Activated naive CD8-positive, alpha-beta T cell (primary cell): ENCODE measurements around the gene CARM1.
A peak's percentile ranks its signal among the peaks of the same experiment; 100 is the strongest.

Source experiments
- H3K27ac Mint-ChIP-seq: one replicate; pipeline ENCODE4 v1.8.0; 2021; ENCODE audit warnings: mixed read lengths
- H3K27me3 Mint-ChIP-seq: one replicate; pipeline ENCODE4 v1.8.0; 2021; ENCODE audit warnings: mixed read lengths
- H3K36me3 Mint-ChIP-seq: one replicate; pipeline ENCODE4 v1.8.0; 2021; ENCODE audit warnings: mixed read lengths
- H3K4me1 Mint-ChIP-seq: one replicate; pipeline ENCODE4 v1.8.0; 2021; ENCODE audit warnings: low read depth, mixed read lengths
- H3K4me3 Mint-ChIP-seq: one replicate; pipeline ENCODE4 v1.8.0; 2021; ENCODE audit warnings: mild to moderate bottlenecking, mixed read lengths
- H3K9me3 Mint-ChIP-seq: one replicate; pipeline ENCODE4 v1.8.0; 2021; ENCODE audit warnings: low read depth, mixed read lengths

The CARM1 gene

GRCh38 chr19:10878253-10878652 lies 6.9 kb downstream of the CARM1 start:
- Mint-ChIP-seq H3K27ac (peak overlapping the region; percentile 17), H3K9me3 (no peaks in the 10 kb centered on the region), H3K4me1 (peaks cover 23% of the 10 kb centered on the region), H3K4me3 (no peak overlapping the region), H3K27me3 (no peaks in the 10 kb centered on the region), H3K36me3 (peaks cover 2% of the 10 kb centered on the region)

- Mint-ChIP-seq H3K27ac (no peak overlapping the region), H3K4me3 (no peak overlapping the region), H3K27me3 (no peaks in the 10 kb centered on the region), H3K9me3 (no peaks in the 10 kb centered on the region), H3K36me3 (peaks cover 2% of the 10 kb centered on the region), H3K4me1 (peaks cover 19% of the 10 kb centered on the region)
These were observed 10.2 kb downstream of the CARM1 start for GRCh38 chr19:10881403-10882107.

- Mint-ChIP-seq H3K4me3 (no peak overlapping the region), H3K9me3 (no peaks in the 10 kb centered on the region), H3K27me3 (no peaks in the 10 kb centered on the region), H3K36me3 (peaks cover 2% of the 10 kb centered on the region), H3K4me1 (peaks cover 16% of the 10 kb centered on the region), H3K27ac (no peak overlapping the region)
These were observed 10.7 kb downstream of the CARM1 start for GRCh38 chr19:10882108-10882457.

GRCh38 chr19:10884274-10884673 lies 12.9 kb downstream of the CARM1 start:
- no peak overlapping the region for H3K27ac Mint-ChIP-seq
- peaks cover under 1% of the 10 kb centered on the region for H3K36me3 Mint-ChIP-seq
- H3K4me1 Mint-ChIP-seq = peaks cover 6% of the 10 kb centered on the region
- H3K4me3 Mint-ChIP-seq = no peak overlapping the region
- no peaks in the 10 kb centered on the region for H3K9me3 Mint-ChIP-seq
- no peaks in the 10 kb centered on the region for H3K27me3 Mint-ChIP-seq

GRCh38 chr19:10885201-10886169 lies 14.1 kb downstream of the CARM1 start:
- Mint-ChIP-seq H3K27ac (no peak overlapping the region), H3K4me1 (peaks cover 2% of the 10 kb centered on the region), H3K4me3 (no peak overlapping the region), H3K27me3 (no peaks in the 10 kb centered on the region), H3K9me3 (no peaks in the 10 kb centered on the region), H3K36me3 (no peaks in the 10 kb centered on the region)

GRCh38 chr19:10887616-10888367 lies 16.4 kb downstream of the CARM1 start:
- Mint-ChIP-seq H3K27me3 (no peaks in the 10 kb centered on the region), H3K4me3 (no peak overlapping the region), H3K9me3 (no peaks in the 10 kb centered on the region), H3K4me1 (peaks cover 2% of the 10 kb centered on the region), H3K36me3 (no peaks in the 10 kb centered on the region), H3K27ac (no peak overlapping the region)

- Mint-ChIP-seq H3K4me3 (no peak overlapping the region), H3K27me3 (no peaks in the 10 kb centered on the region), H3K36me3 (no peaks in the 10 kb centered on the region), H3K27ac (no peak overlapping the region), H3K9me3 (no peaks in the 10 kb centered on the region), H3K4me1 (peaks cover 2% of the 10 kb centered on the region)
These were observed 17.1 kb downstream of the CARM1 start for GRCh38 chr19:10888421-10888866.

- Mint-ChIP-seq H3K27me3 (no peaks in the 10 kb centered on the region), H3K27ac (no peak overlapping the region), H3K36me3 (no peaks in the 10 kb centered on the region), H3K4me1 (peaks cover 2% of the 10 kb centered on the region), H3K4me3 (no peak overlapping the region), H3K9me3 (no peaks in the 10 kb centered on the region)
These were observed 18.5 kb downstream of the CARM1 start for GRCh38 chr19:10889880-10890279.

- H3K4me1 Mint-ChIP-seq = peaks cover 5% of the 10 kb centered on the region
- H3K9me3 Mint-ChIP-seq = no peaks in the 10 kb centered on the region
- no peak overlapping the region for H3K4me3 Mint-ChIP-seq
- no peaks in the 10 kb centered on the region for H3K36me3 Mint-ChIP-seq
- no peak overlapping the region for H3K27ac Mint-ChIP-seq
- no peaks in the 10 kb centered on the region for H3K27me3 Mint-ChIP-seq
These were observed 20.2 kb downstream of the CARM1 start for GRCh38 chr19:10891405-10892086.

GRCh38 chr19:10892256-10892655 lies 20.9 kb downstream of the CARM1 start:
- no peaks in the 10 kb centered on the region for H3K9me3 Mint-ChIP-seq
- H3K4me3 Mint-ChIP-seq = no peak overlapping the region
- no peak overlapping the region for H3K27ac Mint-ChIP-seq
- no peaks in the 10 kb centered on the region for H3K27me3 Mint-ChIP-seq
- H3K36me3 Mint-ChIP-seq = no peaks in the 10 kb centered on the region
- H3K4me1 Mint-ChIP-seq = peaks cover 4% of the 10 kb centered on the region

- Mint-ChIP-seq H3K36me3 (no peaks in the 10 kb centered on the region), H3K27ac (no peak overlapping the region), H3K27me3 (no peaks in the 10 kb centered on the region), H3K4me1 (peaks cover 4% of the 10 kb centered on the region), H3K9me3 (no peaks in the 10 kb centered on the region), H3K4me3 (no peak overlapping the region)
These were observed 23.5 kb downstream of the CARM1 start for GRCh38 chr19:10894911-10895213.

- Mint-ChIP-seq H3K4me3 (no peak overlapping the region), H3K36me3 (no peaks in the 10 kb centered on the region), H3K9me3 (no peaks in the 10 kb centered on the region), H3K27ac (no peak overlapping the region), H3K27me3 (no peaks in the 10 kb centered on the region), H3K4me1 (peaks cover 4% of the 10 kb centered on the region)
These were observed 24.0 kb downstream of the CARM1 start for GRCh38 chr19:10895363-10895762.

GRCh38 chr19:10895920-10896319 lies 24.6 kb downstream of the CARM1 start:
- no peak overlapping the region for H3K27ac Mint-ChIP-seq
- peaks cover 4% of the 10 kb centered on the region for H3K4me1 Mint-ChIP-seq
- no peak overlapping the region for H3K4me3 Mint-ChIP-seq
- no peaks in the 10 kb centered on the region for H3K9me3 Mint-ChIP-seq
- no peaks in the 10 kb centered on the region for H3K36me3 Mint-ChIP-seq
- H3K27me3 Mint-ChIP-seq = no peaks in the 10 kb centered on the region

- Mint-ChIP-seq H3K9me3 (no peaks in the 10 kb centered on the region), H3K36me3 (no peaks in the 10 kb centered on the region), H3K27ac (no peak overlapping the region), H3K27me3 (no peaks in the 10 kb centered on the region), H3K4me1 (peaks cover 4% of the 10 kb centered on the region), H3K4me3 (no peak overlapping the region)
These were observed 25.6 kb downstream of the CARM1 start for GRCh38 chr19:10896851-10897526.
